T-cell (primary cell): ENCODE data around the gene PUM1. TPM values are rescaled to one million over a fixed set of nuclear protein-coding genes. Genes with fewer than 3 reads are reported as not detected.
"Not testable (repeated sequence)": the region's sequence is repeated elsewhere in the genome, so short reads cannot be mapped to it uniquely, and the experiment has no call there.

ENCODE experiments used
- ATAC-seq, 4 experiments: fragments of 200-7000 bp in 3 of 4; fragments of 150-1000 bp in 1 of 4; cut with Tn5 transposase; replicated peaks in 1 of 4; 1 replicate in 3 of 4; 2 replicates in 1 of 4; pipeline ENCODE4 v1.10.0; 2021; ENCODE audit warnings: moderate library complexity in 3 of 4, mild to moderate bottlenecking in 2 of 4, moderate number of reproducible peaks in 1 of 4
- CTCF ChIA-PET, 2 donors: fragments of 300-600 bp; sonication (Branson Sonifier 250); formaldehyde crosslinking; loops; one replicate each; lab custom pipeline; 2022; ENCODE audit warnings: antibody characterized with exemption in 2 of 2; lab: Charles Lee
- POLR2A ChIA-PET, 2 donors: fragments of 300-600 bp; sonication (Branson Sonifier 250); formaldehyde crosslinking; loops; one replicate each; lab custom pipeline; 2022; ENCODE audit warnings: antibody characterized with exemption in 2 of 2; lab: Charles Lee
- DNase-seq, 35 experiments: peaks; one replicate each; pipeline versions ENCODE4 v3.0.0 to v3.0.0-alpha.2; 2013 to 2023
- H3K27ac ChIP-seq: one replicate; pipeline ENCODE4 v1.5.1; 2013; ENCODE audit warnings: low read length
- H3K27me3 ChIP-seq, 2 experiments: replicated peaks in 1 of 2; 1 replicate in 1 of 2; 2 replicates in 1 of 2; pipeline versions ENCODE4 v1.6.1 to v1.7.0; 2013; ENCODE audit warnings: low read length in 1 of 2, mixed read lengths in 1 of 2; ENCODE audit not compliant: control insufficient read depth in 2 of 2, insufficient read depth in 2 of 2; ENCODE audit errors: extremely low read depth in 1 of 2
- H3K36me3 ChIP-seq, 2 donors: 1 replicate in 1 of 2; 2 replicates in 1 of 2; pipeline versions ENCODE4 v1.6.1 to v1.7.0; 2013; ENCODE audit warnings: low read length in 1 of 2; ENCODE audit not compliant: control insufficient read depth in 2 of 2, insufficient read depth in 1 of 2; ENCODE audit errors: extremely low read depth in 1 of 2
- H3K4me1 ChIP-seq, 2 experiments: 1 replicate in 1 of 2; 2 replicates in 1 of 2; pipeline versions ENCODE4 v1.6.1 to v1.7.0; 2013; ENCODE audit warnings: low read length in 2 of 2, mixed read lengths in 1 of 2; ENCODE audit not compliant: insufficient read depth in 2 of 2, control insufficient read depth in 1 of 2; ENCODE audit errors: extremely low read depth in 1 of 2
- H3K4me3 ChIP-seq, 2 donors: 1 replicate in 1 of 2; 2 replicates in 1 of 2; pipeline versions ENCODE4 v1.5.1 to v1.7.0; 2013; ENCODE audit warnings: mild to moderate bottlenecking in 2 of 2, low read length in 1 of 2, moderate library complexity in 1 of 2; ENCODE audit not compliant: control insufficient read depth in 1 of 2; ENCODE audit errors: extremely low read depth in 1 of 2
- H3K9me3 ChIP-seq: 2 replicates; pipeline ENCODE4 v1.7.0; 2013
- H3K27ac Mint-ChIP-seq, 2 donors: one replicate each; pipeline ENCODE4 v1.8.0; 2020 to 2021; ENCODE audit warnings: mild to moderate bottlenecking in 2 of 2, mixed read lengths in 2 of 2
- H3K27me3 Mint-ChIP-seq, 2 donors: one replicate each; pipeline ENCODE4 v1.8.0; 2021 to 2022; ENCODE audit warnings: mixed read lengths in 2 of 2
- H3K36me3 Mint-ChIP-seq: one replicate; pipeline ENCODE4 v1.8.0; 2021; ENCODE audit warnings: mixed read lengths
- H3K4me1 Mint-ChIP-seq, 3 donors: one replicate each; pipeline ENCODE4 v1.8.0; 2020 to 2022; ENCODE audit warnings: mixed read lengths in 3 of 3, mild to moderate bottlenecking in 1 of 3
- H3K4me3 Mint-ChIP-seq, 3 donors: one replicate each; pipeline ENCODE4 v1.8.0; 2020 to 2022; ENCODE audit warnings: mild to moderate bottlenecking in 3 of 3, mixed read lengths in 3 of 3, moderate library complexity in 3 of 3
- H3K9me3 Mint-ChIP-seq, 3 donors: one replicate each; pipeline ENCODE4 v1.8.0; 2020 to 2022; ENCODE audit warnings: mixed read lengths in 3 of 3
- WGBS: methylation state at CpG from one replicate; pipeline ENCODE4 v1.1.5; 2013; ENCODE audit warnings: missing lambda C conversion rate; ENCODE audit not compliant: insufficient coverage; 5-methylcytosine and 5-hydroxymethylcytosine counted together
- total RNA-seq, 35 experiments: library from RNA in 6 of 35; stranded (reverse) in 6 of 35; fragments of 120-200 nt in 1 of 35; gene quantifications; one replicate each; pipeline versions ENCODE4 v1.2.1 to v1.2.4 and lab custom pipeline; 2013 to 2026

Gene PUM1
- total RNA-seq, 5 donors from 2014 or later (not counting 1 experiment from before 2014, with no cell fraction given), result 146 to 229 (median 154) TPM

- no peaks in the 10 kb centered on the region for H3K9me3 ChIP-seq
- Mint-ChIP-seq H3K27me3 (no peaks in the 10 kb centered on the region), H3K36me3 (peaks cover 59% of the 10 kb centered on the region), H3K27ac (no peak overlapping the region), H3K4me3 (no peak overlapping the region), H3K9me3 (no peaks in the 10 kb centered on the region), H3K4me1 (peaks cover 21 to 28% (median 26%) of the 10 kb centered on the region in 3 donors)
- WGBS, result no CpG with 5 or more reads among the region's 5 CpGs
- peaks cover 16 to 80% of the 10 kb centered on the region in 2 donors for H3K36me3 ChIP-seq
- DNase-seq, result no peak
- no peak overlapping the region for H3K4me3 ChIP-seq
- no peaks in the 10 kb centered on the region for H3K4me1 ChIP-seq
- no peak for ATAC-seq
- no peak overlapping the region for H3K27ac ChIP-seq
- H3K27me3 ChIP-seq, result no peaks in the 10 kb centered on the region
- CTCF ChIA-PET, result no interaction called here
- POLR2A ChIA-PET, result no interaction called here
These were observed 114.8 kb downstream of the PUM1 start for GRCh38 chr1:30950700-30951099.

DNA sequence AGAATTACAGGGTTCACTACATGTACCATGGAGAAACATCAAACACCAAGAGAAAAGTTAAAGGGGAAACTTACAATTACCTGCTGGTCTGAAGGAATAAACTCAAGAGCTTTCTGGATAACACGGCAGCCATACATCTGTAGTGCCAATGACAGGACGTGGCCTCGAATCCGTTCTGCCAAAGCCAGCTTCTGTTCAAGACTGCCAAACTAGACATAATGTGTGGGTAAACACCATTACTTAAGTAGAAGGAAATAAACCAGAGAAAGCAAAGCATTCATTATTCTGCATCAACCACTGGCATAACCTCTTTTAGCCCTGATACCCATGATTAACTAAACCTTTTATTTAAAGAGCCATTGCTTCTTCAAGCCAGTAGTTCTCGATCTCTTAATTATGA lies 115.5 kb downstream of the PUM1 start:
- Mint-ChIP-seq H3K4me1 (peaks cover 21 to 28% (median 26%) of the 10 kb centered on the region in 3 donors), H3K36me3 (peaks cover 63% of the 10 kb centered on the region), H3K27ac (no peak overlapping the region), H3K9me3 (no peaks in the 10 kb centered on the region), H3K4me3 (no peak overlapping the region), H3K27me3 (no peaks in the 10 kb centered on the region)
- Histone ChIP-seq H3K4me3 (no peak overlapping the region), H3K27ac (no peak overlapping the region), H3K27me3 (no peaks in the 10 kb centered on the region), H3K9me3 (no peaks in the 10 kb centered on the region), H3K36me3 (peaks cover 17 to 84% of the 10 kb centered on the region in 2 donors), H3K4me1 (no peaks in the 10 kb centered on the region)
- ATAC-seq (no peak), DNase-seq (no peak)
- CTCF ChIA-PET, result no interaction called here
- 100% methylated on average over 2 of the region's 5 CpGs for WGBS
- POLR2A ChIA-PET, result interaction anchor here in 1 of 2 donors (0.6 kb wide), 1 partner anchor 420 kb away, joined by 3 read pairs; no protein-coding TSS in a partner anchor

DNA sequence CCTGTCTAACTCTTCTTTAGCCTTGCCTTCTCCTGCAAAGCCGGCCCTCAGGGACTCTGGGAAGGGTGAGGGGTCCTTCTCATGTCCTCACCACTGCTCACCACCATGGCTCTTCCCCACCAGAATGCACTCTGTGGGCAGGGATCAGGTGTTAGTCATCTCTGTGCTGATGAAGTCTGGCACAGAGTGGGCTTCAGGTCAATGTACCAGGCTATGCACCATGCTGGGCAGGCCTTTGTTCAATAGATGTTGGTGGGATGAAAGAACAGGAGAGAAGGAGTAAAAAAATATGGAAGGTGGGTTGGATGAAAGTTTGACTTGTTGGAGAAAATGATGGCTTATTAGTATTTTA lies 116.1 kb downstream of the PUM1 start:
- POLR2A ChIA-PET, result interaction anchor here in 1 of 2 donors (0.6 kb wide), 1 partner anchor 421 kb away, joined by 3 read pairs; no protein-coding TSS in a partner anchor
- H3K27ac Mint-ChIP-seq, H3K4me1 ChIP-seq, DNase-seq, H3K9me3 ChIP-seq, H3K27me3 ChIP-seq, H3K4me3 Mint-ChIP-seq, H3K9me3 Mint-ChIP-seq, CTCF ChIA-PET, H3K27ac ChIP-seq, ATAC-seq, H3K4me3 ChIP-seq, H3K27me3 Mint-ChIP-seq: not testable (repeated sequence)
- peaks cover 21 to 28% (median 26%) of the 10 kb centered on the region in 3 donors for H3K4me1 Mint-ChIP-seq
- no CpG with 5 or more reads among the region's 1 CpG for WGBS
- H3K36me3 ChIP-seq, result peaks cover 18 to 84% of the 10 kb centered on the region in 2 donors
- peaks cover 58% of the 10 kb centered on the region for H3K36me3 Mint-ChIP-seq

DNA sequence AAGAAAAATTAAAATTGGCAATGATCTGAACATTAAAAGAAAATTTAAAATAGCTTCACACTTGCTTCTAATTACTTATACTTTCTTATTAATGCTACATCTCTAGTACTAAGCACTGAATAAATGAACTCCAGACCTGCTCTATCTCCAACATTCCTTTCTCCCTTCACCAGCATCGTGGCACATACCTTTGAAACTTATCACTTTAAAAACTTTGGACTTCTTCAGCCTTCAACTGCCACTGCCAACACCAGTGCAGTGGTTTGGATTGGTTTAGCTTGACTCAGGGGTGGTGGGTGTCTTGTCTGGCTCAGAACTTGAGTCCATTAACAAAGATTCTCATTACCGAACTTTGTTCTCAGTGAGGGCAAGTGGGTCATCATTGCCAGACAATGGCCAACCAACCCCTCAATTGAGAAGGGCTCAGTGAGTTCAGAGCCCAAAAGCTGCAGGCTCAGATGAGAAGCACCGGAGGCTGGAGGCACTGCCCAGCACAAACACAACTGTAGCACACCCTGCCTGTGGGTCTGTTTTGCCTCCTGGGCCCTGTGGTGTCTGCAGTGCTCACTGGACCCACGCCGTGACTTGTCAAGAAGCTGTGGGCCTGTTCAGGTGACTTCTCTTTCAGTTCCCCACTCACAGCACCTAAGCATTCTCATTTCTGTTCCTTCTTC lies 116.6 kb downstream of the PUM1 start:
- peaks cover 58% of the 10 kb centered on the region for H3K36me3 Mint-ChIP-seq
- not testable (repeated sequence) for ATAC-seq
- WGBS, result no CpG with 5 or more reads among the region's 5 CpGs

DNA sequence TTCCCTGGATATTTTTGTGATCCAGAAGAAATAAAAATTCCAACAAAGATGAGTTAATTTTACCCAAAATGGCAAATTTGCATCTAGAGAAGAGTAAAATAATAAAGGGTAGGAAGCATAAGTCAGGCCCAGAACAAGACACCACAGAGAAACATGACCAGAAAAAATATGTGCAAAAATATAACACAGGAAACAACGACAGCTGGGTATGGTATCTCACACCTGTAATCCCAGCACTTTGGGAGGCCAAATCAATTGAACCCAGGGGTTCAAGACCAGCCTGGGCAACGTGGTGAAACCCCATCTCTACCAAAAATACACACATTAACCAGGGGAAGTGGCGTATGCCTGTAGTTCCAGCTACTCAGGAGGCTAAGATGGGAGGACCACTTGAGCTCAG lies 117.2 kb downstream of the PUM1 start:
- H3K9me3 Mint-ChIP-seq, result no peaks in the 10 kb centered on the region
- H3K27ac Mint-ChIP-seq, result peak overlapping the region; percentile 36 to 52
- Histone ChIP-seq H3K36me3 (peaks cover 19 to 83% of the 10 kb centered on the region in 2 donors), H3K9me3 (no peaks in the 10 kb centered on the region), H3K27ac (no peak overlapping the region), H3K4me3 (no peak overlapping the region), H3K4me1 (no peaks in the 10 kb centered on the region), H3K27me3 (no peaks in the 10 kb centered on the region)
- peaks cover 57% of the 10 kb centered on the region for H3K36me3 Mint-ChIP-seq
- ChIA-PET POLR2A (no interaction called here), CTCF (no interaction called here)
- peaks cover 19 to 21% (median 20%) of the 10 kb centered on the region in 3 donors for H3K4me1 Mint-ChIP-seq
- DNase-seq (no peak), ATAC-seq (no peak)
- no peak overlapping the region for H3K4me3 Mint-ChIP-seq
- 100% methylated on average over 1 of the region's 3 CpGs for WGBS
- no peaks in the 10 kb centered on the region for H3K27me3 Mint-ChIP-seq

More for the DNA sequence above, 116.6 kb downstream of the PUM1 start:
- H3K27ac ChIP-seq, H3K4me3 ChIP-seq, POLR2A ChIA-PET, H3K4me3 Mint-ChIP-seq, H3K9me3 Mint-ChIP-seq, H3K9me3 ChIP-seq, H3K27me3 ChIP-seq, H3K4me1 ChIP-seq, CTCF ChIA-PET, DNase-seq, H3K27me3 Mint-ChIP-seq: not testable (repeated sequence)
- H3K36me3 ChIP-seq, result peaks cover 16 to 84% of the 10 kb centered on the region in 2 donors
- H3K4me1 Mint-ChIP-seq, result peaks cover 21 to 26% (median 25%) of the 10 kb centered on the region in 3 donors
- H3K27ac Mint-ChIP-seq, result peak overlapping the region; percentile 39 to 52

DNA sequence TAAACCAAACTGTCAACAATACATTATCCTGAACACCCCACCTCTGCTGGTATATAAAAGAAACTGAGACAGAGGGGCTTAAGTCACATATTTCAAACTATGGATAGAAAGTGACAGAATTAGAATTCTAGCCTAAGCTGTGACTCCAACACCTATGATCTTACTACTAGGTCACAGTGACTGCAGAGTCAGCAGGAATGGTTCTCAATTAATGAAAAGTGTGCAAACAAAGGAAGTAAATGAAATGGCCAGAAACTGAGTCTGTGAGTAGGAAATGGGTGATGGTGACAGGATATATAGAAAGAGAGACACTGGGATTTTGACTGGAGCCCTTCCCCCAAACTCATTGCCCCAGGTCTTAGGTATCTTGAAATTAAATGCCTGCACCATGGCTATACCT lies 118.3 kb downstream of the PUM1 start:
- Mint-ChIP-seq H3K4me3 (no peak overlapping the region), H3K9me3 (no peaks in the 10 kb centered on the region), H3K27me3 (no peaks in the 10 kb centered on the region), H3K27ac (no peak overlapping the region), H3K36me3 (peaks cover 55% of the 10 kb centered on the region), H3K4me1 (peaks cover 9 to 14% (median 10%) of the 10 kb centered on the region in 3 donors)
- CTCF ChIA-PET, result no interaction called here
- H3K36me3 ChIP-seq, result peaks cover 24 to 83% of the 10 kb centered on the region in 2 donors
- DNase-seq (no peak), ATAC-seq (no peak)
- no peaks in the 10 kb centered on the region for H3K9me3 ChIP-seq
- no peaks in the 10 kb centered on the region for H3K27me3 ChIP-seq
- H3K27ac ChIP-seq, result no peak overlapping the region
- H3K4me3 ChIP-seq, result no peak overlapping the region
- POLR2A ChIA-PET, result no interaction called here
- H3K4me1 ChIP-seq, result no peaks in the 10 kb centered on the region
